Esophagus (tissue), 2 donors: Measurements from ENCODE around the gene LITAFD. TPM values are rescaled to one million over a fixed set of nuclear protein-coding genes. Genes with fewer than 3 reads are reported as not detected.

Experiments
- H3K27ac ChIP-seq, 2 donors: one replicate each; pipeline ENCODE4 v1.5.1; 2013; ENCODE audit warnings: low read depth in 2 of 2, mild to moderate bottlenecking in 2 of 2, inconsistent platforms in 1 of 2, low read length in 1 of 2, moderate library complexity in 1 of 2
- H3K27me3 ChIP-seq, 2 donors: one replicate each; pipeline ENCODE4 v1.6.1; 2013; ENCODE audit warnings: low read length in 2 of 2, control low read depth in 1 of 2, mild to moderate bottlenecking in 1 of 2; ENCODE audit not compliant: insufficient read depth in 2 of 2, control insufficient read depth in 1 of 2
- H3K36me3 ChIP-seq, 2 donors: one replicate each; pipeline ENCODE4 v1.6.1; 2013; ENCODE audit warnings: low read length in 1 of 2; ENCODE audit not compliant: control insufficient read depth in 2 of 2, insufficient read depth in 2 of 2
- H3K4me1 ChIP-seq, 2 donors: one replicate each; pipeline ENCODE4 v1.6.1; 2013; ENCODE audit warnings: low read length in 1 of 2; ENCODE audit not compliant: control insufficient read depth in 2 of 2, insufficient read depth in 2 of 2
- H3K4me3 ChIP-seq, 2 donors: one replicate each; pipeline ENCODE4 v1.5.1; 2013; ENCODE audit warnings: low read length in 2 of 2, mild to moderate bottlenecking in 2 of 2, low read depth in 1 of 2, moderate library complexity in 1 of 2
- H3K9me3 ChIP-seq, 2 donors: one replicate each; pipeline ENCODE4 v1.6.1; 2013; ENCODE audit warnings: mild to moderate bottlenecking in 2 of 2, low read depth in 1 of 2, low read length in 1 of 2, moderate library complexity in 1 of 2; ENCODE audit not compliant: control insufficient read depth in 2 of 2, insufficient read depth in 1 of 2
- WGBS, 2 donors: extraction: QIAGEN DNeasy Blood & Tissue Kit; methylation state at CpG; one replicate each; pipeline ENCODE4 v1.1.7; 2013; 5-methylcytosine and 5-hydroxymethylcytosine counted together
- polyA plus RNA-seq, 2 donors: library from polyadenylated mRNA; stranded (reverse); fragments of 200-250 nt; gene quantifications; one replicate each; pipeline ENCODE4 v1.2.3, GENCODE V29; 2013
- donor health status: healthy with polysubstance abuse.
- donor health status: Bipolar disorder and iron deficiency.

The LITAFD gene
- polyA plus RNA-seq, 2 donors: not detected

GRCh38 chr16:8904018-8904430, 21.9 kb downstream of the LITAFD start:
- Histone ChIP-seq H3K36me3 (peaks cover 23 to 48% of the 10 kb centered on the region in 2 donors), H3K27me3 (no peaks in the 10 kb centered on the region), H3K4me3 (no peak overlapping the region), H3K4me1 (peaks cover 0 to 2% of the 10 kb centered on the region in 2 donors), H3K27ac (no peak overlapping the region), H3K9me3 (no peaks in the 10 kb centered on the region)
- 88 to 91% methylated on average over 8 of the region's 8 CpGs for WGBS, 2 donors

GRCh38 chr16:8905168-8905762, 23.1 kb downstream of the LITAFD start:
- Histone ChIP-seq H3K9me3 (no peaks in the 10 kb centered on the region), H3K4me3 (no peak overlapping the region), H3K36me3 (peaks cover 16 to 45% of the 10 kb centered on the region in 2 donors), H3K27me3 (no peaks in the 10 kb centered on the region), H3K27ac (no peak overlapping the region), H3K4me1 (peaks cover 0 to 4% of the 10 kb centered on the region in 2 donors)
- 76% methylated on average over 13 of the region's 13 CpGs for WGBS, 2 donors

- peaks cover 0 to 4% of the 10 kb centered on the region in 2 donors for H3K4me1 ChIP-seq
- H3K27ac ChIP-seq: no peak overlapping the region
- H3K36me3 ChIP-seq: peaks cover 16 to 46% of the 10 kb centered on the region in 2 donors
- no peaks in the 10 kb centered on the region for H3K9me3 ChIP-seq
- no peak overlapping the region for H3K4me3 ChIP-seq
- no peaks in the 10 kb centered on the region for H3K27me3 ChIP-seq
- 88 to 89% methylated on average over 14 of the region's 14 CpGs for WGBS, 2 donors
Observed at GRCh38 chr16:8905795-8906591, 23.8 kb downstream of the LITAFD start.

- Histone ChIP-seq H3K9me3 (no peaks in the 10 kb centered on the region), H3K4me3 (no peak overlapping the region), H3K4me1 (peaks cover 0 to 4% of the 10 kb centered on the region in 2 donors), H3K36me3 (peaks cover 17 to 41% of the 10 kb centered on the region in 2 donors), H3K27ac (no peak overlapping the region), H3K27me3 (no peaks in the 10 kb centered on the region)
- WGBS, 2 donors: 78 to 81% methylated on average over 4 of the region's 4 CpGs
Observed at GRCh38 chr16:8907096-8907495, 24.9 kb downstream of the LITAFD start.

- H3K27ac ChIP-seq: peak overlapping the region; percentile 5 to 45
Observed at GRCh38 chr16:8908810-8909468, 26.8 kb downstream of the LITAFD start.

GRCh38 chr16:8910811-8911210, 28.7 kb downstream of the LITAFD start:
- Histone ChIP-seq H3K9me3 (no peaks in the 10 kb centered on the region), H3K4me3 (no peak overlapping the region), H3K4me1 (peaks cover 0 to 4% of the 10 kb centered on the region in 2 donors), H3K27ac (no peak overlapping the region), H3K36me3 (peaks cover 12 to 19% of the 10 kb centered on the region in 2 donors), H3K27me3 (no peaks in the 10 kb centered on the region)
- WGBS, 2 donors: 72 to 90% methylated on average over 1 of the region's 1 CpG

More at GRCh38 chr16:8908810-8909468, 26.8 kb downstream of the LITAFD start:
- H3K36me3 ChIP-seq: peaks cover 17 to 31% of the 10 kb centered on the region in 2 donors
- WGBS, 2 donors: 66 to 71% methylated on average over 8 of the region's 8 CpGs
- H3K4me3 ChIP-seq: no peak overlapping the region
- no peaks in the 10 kb centered on the region for H3K9me3 ChIP-seq
- no peaks in the 10 kb centered on the region for H3K27me3 ChIP-seq
- peaks cover 0 to 4% of the 10 kb centered on the region in 2 donors for H3K4me1 ChIP-seq

- Histone ChIP-seq H3K27ac (no peak overlapping the region), H3K4me1 (peaks cover 0 to 4% of the 10 kb centered on the region in 2 donors), H3K27me3 (no peaks in the 10 kb centered on the region), H3K36me3 (peaks cover 7 to 12% of the 10 kb centered on the region in 2 donors), H3K4me3 (no peak overlapping the region), H3K9me3 (no peaks in the 10 kb centered on the region)
- 81 to 82% methylated on average over 4 of the region's 4 CpGs for WGBS, 2 donors
Observed at GRCh38 chr16:8912793-8913192, 30.6 kb downstream of the LITAFD start.

- 83 to 86% methylated on average over 3 of the region's 3 CpGs for WGBS, 2 donors
- Histone ChIP-seq H3K36me3 (peaks cover 7 to 13% of the 10 kb centered on the region in 2 donors), H3K4me1 (peaks cover 0 to 1% of the 10 kb centered on the region in 2 donors)
Observed at GRCh38 chr16:8914098-8914497, 31.9 kb downstream of the LITAFD start.

GRCh38 chr16:8915722-8916301, 33.7 kb downstream of the LITAFD start:
- no peaks in the 10 kb centered on the region for H3K4me1 ChIP-seq
- peaks cover 16 to 19% of the 10 kb centered on the region in 2 donors for H3K36me3 ChIP-seq
- 51 to 71% methylated on average over 7 of the region's 7 CpGs for WGBS, 2 donors

More at GRCh38 chr16:8914098-8914497, 31.9 kb downstream of the LITAFD start:
- Histone ChIP-seq H3K4me3 (no peak overlapping the region), H3K9me3 (no peaks in the 10 kb centered on the region), H3K27ac (no peak overlapping the region), H3K27me3 (no peaks in the 10 kb centered on the region)

More at GRCh38 chr16:8915722-8916301, 33.7 kb downstream of the LITAFD start:
- H3K4me3 ChIP-seq: no peak overlapping the region
- H3K27me3 ChIP-seq: no peaks in the 10 kb centered on the region
- H3K27ac ChIP-seq: no peak overlapping the region
- no peaks in the 10 kb centered on the region for H3K9me3 ChIP-seq
